Measurements from ENCODE around the gene MT1M. TPM values are rescaled to one million over a fixed set of nuclear protein-coding genes. Genes with fewer than 3 reads are reported as not detected.

MT1M gene
- total and polyA plus RNA-seq, 10 of the 15 experiments (the other 5 are each of a cell fraction or from before 2014, with no cell fraction given), result not detected

- no peaks in the 10 kb centered on the region for H4K20me1 ChIP-seq (ENCODE audit: control insufficient read depth, insufficient read depth)
- H3K27ac ChIP-seq (ENCODE audit: control insufficient read depth, insufficient read depth), result no peak overlapping the region
- H3K27me3 ChIP-seq (replicated peaks in 1 of 2; ENCODE audit: control insufficient read depth in 2 of 2, insufficient read depth in 2 of 2, low read length in 1 of 2), result peaks cover 24% of the 10 kb centered on the region in 2 experiments
- FAIRE-seq (no peak), DNase-seq (ENCODE audit: low read depth, low spot score) (no peak), ATAC-seq (no peak)
- H3K4me1 ChIP-seq (ENCODE audit: control insufficient read depth, insufficient read depth, low read length), result peaks cover 6% of the 10 kb centered on the region
- no peak overlapping the region for H3K4me3 ChIP-seq
- CTCF ChIA-PET, result no interaction called here
- in situ Hi-C loops (cut with MboI), result no loop called here
- no peaks in the 10 kb centered on the region for H3K9me3 ChIP-seq (replicated peaks; ENCODE audit: control insufficient read depth, insufficient read depth, low read length)
- no peaks in the 10 kb centered on the region for H3K36me3 ChIP-seq (ENCODE audit: control insufficient read depth in 2 of 2, insufficient read depth in 2 of 2, low read length in 1 of 2)
- no peak overlapping the region for H3K4me2 ChIP-seq (ENCODE audit: control insufficient read depth, insufficient read depth)
- RAD21 ChIA-PET (ENCODE audit: unreplicated experiment), result interaction anchor here (1.7 kb wide), 1 partner anchor 8 kb away, joined by 5 read pairs; no protein-coding TSS in a partner anchor
- BruUV-seq (replicated peaks), result no TSS peak
- POLR2A ChIA-PET, result no interaction called here
- no peak overlapping the region for H3K9ac ChIP-seq (ENCODE audit: control insufficient read depth, insufficient read depth, low read length)
- intact Hi-C loops (cut with micrococcal nuclease; ENCODE audit: unreplicated experiment), result no loop called here
- SMC1A ChIA-PET (ENCODE audit: uncharacterized antibody, unreplicated experiment), result no interaction called here
- H2AFZ ChIP-seq (ENCODE audit: control insufficient read depth, low read depth, low read length), result no peak overlapping the region
- 16% methylated on average over 46 of the region's 47 CpGs for WGBS (ENCODE audit: insufficient coverage, insufficient replicate concordance, low lambda C conversion rate, missing lambda C conversion rate)
- no peaks in the 10 kb centered on the region for H3K79me2 ChIP-seq (ENCODE audit: control insufficient read depth, insufficient read depth, low read length)
- no peak for TF ChIP-seq E2F8 (IDR thresholded peaks at IDR 0.05; ENCODE audit: low read depth, partially characterized antibody)
- no peak for TF ChIP-seq SREBF1 (IDR thresholded peaks at IDR 0.05; ENCODE audit: low read length)
- TF ChIP-seq, protein P1, sequence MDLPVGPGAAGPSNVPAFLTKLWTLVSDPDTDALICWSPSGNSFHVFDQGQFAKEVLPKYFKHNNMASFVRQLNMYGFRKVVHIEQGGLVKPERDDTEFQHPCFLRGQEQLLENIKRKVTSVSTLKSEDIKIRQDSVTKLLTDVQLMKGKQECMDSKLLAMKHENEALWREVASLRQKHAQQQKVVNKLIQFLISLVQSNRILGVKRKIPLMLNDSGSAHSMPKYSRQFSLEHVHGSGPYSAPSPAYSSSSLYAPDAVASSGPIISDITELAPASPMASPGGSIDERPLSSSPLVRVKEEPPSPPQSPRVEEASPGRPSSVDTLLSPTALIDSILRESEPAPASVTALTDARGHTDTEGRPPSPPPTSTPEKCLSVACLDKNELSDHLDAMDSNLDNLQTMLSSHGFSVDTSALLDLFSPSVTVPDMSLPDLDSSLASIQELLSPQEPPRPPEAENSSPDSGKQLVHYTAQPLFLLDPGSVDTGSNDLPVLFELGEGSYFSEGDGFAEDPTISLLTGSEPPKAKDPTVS (IDR thresholded peaks at IDR 0.05; ENCODE audit: low read depth, low read length), result no peak
- no peak for TF ChIP-seq HCFC1 (IDR thresholded peaks at IDR 0.05; ENCODE audit: low read length)
- no peak for TF ChIP-seq HDGF (IDR thresholded peaks at IDR 0.05)
- no peak for TF ChIP-seq SKIL (IDR thresholded peaks at IDR 0.05; ENCODE audit: low read depth, poor library complexity, severe bottlenecking)
- TF ChIP-seq, protein P2, sequence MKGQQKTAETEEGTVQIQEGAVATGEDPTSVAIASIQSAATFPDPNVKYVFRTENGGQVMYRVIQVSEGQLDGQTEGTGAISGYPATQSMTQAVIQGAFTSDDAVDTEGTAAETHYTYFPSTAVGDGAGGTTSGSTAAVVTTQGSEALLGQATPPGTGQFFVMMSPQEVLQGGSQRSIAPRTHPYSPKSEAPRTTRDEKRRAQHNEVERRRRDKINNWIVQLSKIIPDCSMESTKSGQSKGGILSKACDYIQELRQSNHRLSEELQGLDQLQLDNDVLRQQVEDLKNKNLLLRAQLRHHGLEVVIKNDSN (IDR thresholded peaks at IDR 0.05; ENCODE audit: borderline replicate concordance, extremely low read length, insufficient read depth, low read depth, low read length), result no peak
- TF ChIP-seq TCF3 (IDR thresholded peaks at IDR 0.05; ENCODE audit: borderline replicate concordance, insufficient read depth, low read depth, low read length), result no peak
- no peak for TF ChIP-seq USF2 (IDR thresholded peaks at IDR 0.05; ENCODE audit: borderline replicate concordance, low read depth, low read length)
- no peak for TF ChIP-seq KLF5 (IDR thresholded peaks at IDR 0.05; ENCODE audit: partially characterized antibody)
- TF ChIP-seq EED (IDR thresholded peaks at IDR 0.05; ENCODE audit: low read depth), result no peak
- TF ChIP-seq MEF2A (IDR thresholded peaks at IDR 0.05; ENCODE audit: insufficient read depth, low read depth, low read length), result no peak
- TF ChIP-seq SUZ12 (IDR thresholded peaks at IDR 0.05; ENCODE audit: unreplicated experiment), result no peak
- TF ChIP-seq ZBED1 (IDR thresholded peaks at IDR 0.05; ENCODE audit: borderline replicate concordance), result no peak
- TF ChIP-seq CHD2 (IDR thresholded peaks at IDR 0.05; ENCODE audit: borderline replicate concordance, low read depth, low read length), result no peak
- no peak for TF ChIP-seq PML (IDR thresholded peaks at IDR 0.05; ENCODE audit: low read length)
These were observed 2.4 kb downstream of the MT1M start for GRCh38 chr16:56634715-56635440.
